ENCODE data around the gene SLC15A1. TPM values are rescaled to one million over a fixed set of nuclear protein-coding genes. Genes with fewer than 3 reads are reported as not detected.

SLC15A1 gene
- total and polyA plus RNA-seq, 7 experiments from 2014 or later, result not detected

- no peak for ATAC-seq
- CTCF ChIA-PET, result interaction anchor here (1.0 kb wide), 1 partner anchor 22 kb away, joined by 3 read pairs; no protein-coding TSS in a partner anchor
Measured at GRCh38 chr13:98675066-98675465, 77.4 kb downstream of the SLC15A1 start.

GRCh38 chr13:98672947-98673613, 79.4 kb downstream of the SLC15A1 start:
- H3K36me3 Mint-ChIP-seq, result no peaks in the 10 kb centered on the region
- H3K27ac ChIP-seq (ENCODE audit: low read depth, low read length), result no peak overlapping the region
- ChIA-PET CTCF (interaction anchor here (0.8 to 1.0 kb wide), 2 partner anchors 19 to 228 kb away, joined by 3 to 4 read pairs; no protein-coding TSS in a partner anchor), POLR2A (no interaction called here)
- peaks cover 0 to 11% (median 0%) of the 10 kb centered on the region in 5 donors for H3K27me3 Mint-ChIP-seq
- intact Hi-C loops (cut with micrococcal nuclease), result loop anchor here (1.0 to 5.0 kb wide), 7 partner anchors 20 to 818 kb away; no protein-coding TSS in a partner anchor
- H3K4me3 Mint-ChIP-seq, result no peak overlapping the region
- ATAC-seq, result peak; percentile 79
- H3K4me3 ChIP-seq (ENCODE audit: low read length), result no peak overlapping the region
- no peak overlapping the region for H3K27ac Mint-ChIP-seq
- DNase-seq, result peak in 8 of 9 donors; percentile 16 to 57 (median 40)
- peaks cover 0 to 8% (median 0%) of the 10 kb centered on the region in 7 donors for H3K4me1 Mint-ChIP-seq
- no peaks in the 10 kb centered on the region for H3K36me3 ChIP-seq (ENCODE audit: control insufficient read depth in 2 of 3, insufficient read depth in 3 of 3, low read length in 3 of 3)
- no peaks in the 10 kb centered on the region for H3K9me3 Mint-ChIP-seq
- H3K4me1 ChIP-seq (ENCODE audit: control insufficient read depth in 2 of 2, insufficient read depth in 2 of 2, low read length in 2 of 2), result no peaks in the 10 kb centered on the region
- H3K9me3 ChIP-seq (ENCODE audit: control insufficient read depth in 2 of 3, low read length in 3 of 3), result no peaks in the 10 kb centered on the region
- H3K27me3 ChIP-seq (ENCODE audit: control insufficient read depth in 2 of 2, insufficient read depth in 2 of 2, low read length in 2 of 2), result no peaks in the 10 kb centered on the region

More at GRCh38 chr13:98675066-98675465, 77.4 kb downstream of the SLC15A1 start:
- H3K27ac ChIP-seq (ENCODE audit: low read depth, low read length), result no peak overlapping the region
- Mint-ChIP-seq H3K27ac (no peak overlapping the region), H3K4me1 (peaks cover 0 to 8% (median 0%) of the 10 kb centered on the region in 7 donors), H3K27me3 (peaks cover 0 to 7% (median 0%) of the 10 kb centered on the region in 5 donors), H3K4me3 (no peak overlapping the region), H3K36me3 (no peaks in the 10 kb centered on the region), H3K9me3 (no peaks in the 10 kb centered on the region)
- POLR2A ChIA-PET, result no interaction called here
- DNase-seq, result no peak
- H3K4me1 ChIP-seq (ENCODE audit: control insufficient read depth in 2 of 2, insufficient read depth in 2 of 2, low read length in 2 of 2), result no peaks in the 10 kb centered on the region
- no peaks in the 10 kb centered on the region for H3K36me3 ChIP-seq (ENCODE audit: control insufficient read depth in 2 of 3, insufficient read depth in 3 of 3, low read length in 3 of 3)
- no peaks in the 10 kb centered on the region for H3K9me3 ChIP-seq (ENCODE audit: control insufficient read depth in 2 of 3, low read length in 3 of 3)
- no peaks in the 10 kb centered on the region for H3K27me3 ChIP-seq (ENCODE audit: control insufficient read depth in 2 of 2, insufficient read depth in 2 of 2, low read length in 2 of 2)
- intact Hi-C loops (cut with micrococcal nuclease), result no loop called here
- H3K4me3 ChIP-seq (ENCODE audit: low read length), result no peak overlapping the region

- Histone ChIP-seq H3K4me1 (ENCODE audit: control insufficient read depth in 2 of 2, insufficient read depth in 2 of 2, low read length in 2 of 2) (no peaks in the 10 kb centered on the region), H3K9me3 (ENCODE audit: control insufficient read depth in 2 of 3, low read length in 3 of 3) (no peaks in the 10 kb centered on the region), H3K4me3 (ENCODE audit: low read length) (no peak overlapping the region), H3K36me3 (ENCODE audit: control insufficient read depth in 2 of 3, insufficient read depth in 3 of 3, low read length in 3 of 3) (no peaks in the 10 kb centered on the region), H3K27me3 (ENCODE audit: control insufficient read depth in 2 of 2, insufficient read depth in 2 of 2, low read length in 2 of 2) (no peaks in the 10 kb centered on the region), H3K27ac (ENCODE audit: low read depth, low read length) (no peak overlapping the region)
- Mint-ChIP-seq H3K27ac (no peak overlapping the region), H3K4me3 (no peak overlapping the region), H3K27me3 (peaks cover 0 to 31% (median 0%) of the 10 kb centered on the region in 5 donors), H3K9me3 (no peaks in the 10 kb centered on the region), H3K4me1 (peaks cover 4 to 13% (median 10%) of the 10 kb centered on the region in 7 donors), H3K36me3 (no peaks in the 10 kb centered on the region)
- DNase-seq (no peak), ATAC-seq (no peak)
- intact Hi-C loops (cut with micrococcal nuclease), result no loop called here
- CTCF ChIA-PET, result interaction anchor here (1.8 kb wide), 1 partner anchor 15 kb away, joined by 4 read pairs; no protein-coding TSS in a partner anchor
- POLR2A ChIA-PET, result no interaction called here
Measured at GRCh38 chr13:98668155-98668554, 84.3 kb downstream of the SLC15A1 start.

- Mint-ChIP-seq H3K4me1 (peaks cover 4 to 10% (median 7%) of the 10 kb centered on the region in 7 donors), H3K27ac (no peak overlapping the region), H3K4me3 (no peak overlapping the region), H3K36me3 (no peaks in the 10 kb centered on the region), H3K9me3 (no peaks in the 10 kb centered on the region), H3K27me3 (peaks cover 0 to 26% (median 0%) of the 10 kb centered on the region in 5 donors)
- Histone ChIP-seq H3K36me3 (ENCODE audit: control insufficient read depth in 2 of 3, insufficient read depth in 3 of 3, low read length in 3 of 3) (no peaks in the 10 kb centered on the region), H3K4me1 (ENCODE audit: control insufficient read depth in 2 of 2, insufficient read depth in 2 of 2, low read length in 2 of 2) (no peaks in the 10 kb centered on the region), H3K4me3 (ENCODE audit: low read length) (no peak overlapping the region), H3K9me3 (ENCODE audit: control insufficient read depth in 2 of 3, low read length in 3 of 3) (no peaks in the 10 kb centered on the region), H3K27me3 (ENCODE audit: control insufficient read depth in 2 of 2, insufficient read depth in 2 of 2, low read length in 2 of 2) (no peaks in the 10 kb centered on the region), H3K27ac (ENCODE audit: low read depth, low read length) (no peak overlapping the region)
- peak in 1 of 9 donors; percentile 9 for DNase-seq
- ChIA-PET CTCF (interaction anchor here (1.6 kb wide), 1 partner anchor 12 kb away, joined by 6 read pairs; no protein-coding TSS in a partner anchor), POLR2A (no interaction called here)
- intact Hi-C loops (cut with micrococcal nuclease), result no loop called here
- no peak for ATAC-seq
Measured at GRCh38 chr13:98665638-98665995, 86.9 kb downstream of the SLC15A1 start.

- DNase-seq, result no peak
- POLR2A ChIA-PET, result no interaction called here
- peaks cover 4 to 10% (median 7%) of the 10 kb centered on the region in 7 donors for H3K4me1 Mint-ChIP-seq
- Histone ChIP-seq H3K36me3 (ENCODE audit: control insufficient read depth in 2 of 3, insufficient read depth in 3 of 3, low read length in 3 of 3) (no peaks in the 10 kb centered on the region), H3K4me3 (ENCODE audit: low read length) (no peak overlapping the region), H3K4me1 (ENCODE audit: control insufficient read depth in 2 of 2, insufficient read depth in 2 of 2, low read length in 2 of 2) (no peaks in the 10 kb centered on the region), H3K9me3 (ENCODE audit: control insufficient read depth in 2 of 3, low read length in 3 of 3) (no peaks in the 10 kb centered on the region), H3K27ac (ENCODE audit: low read depth, low read length) (no peak overlapping the region), H3K27me3 (ENCODE audit: control insufficient read depth in 2 of 2, insufficient read depth in 2 of 2, low read length in 2 of 2) (no peaks in the 10 kb centered on the region)
- peaks cover 0 to 24% (median 0%) of the 10 kb centered on the region in 5 donors for H3K27me3 Mint-ChIP-seq
- H3K9me3 Mint-ChIP-seq, result no peaks in the 10 kb centered on the region
- H3K27ac Mint-ChIP-seq, result no peak overlapping the region
- ATAC-seq, result no peak
- no peaks in the 10 kb centered on the region for H3K36me3 Mint-ChIP-seq
- intact Hi-C loops (cut with micrococcal nuclease), result no loop called here
- H3K4me3 Mint-ChIP-seq, result no peak overlapping the region
- CTCF ChIA-PET, result interaction anchor here (1.6 kb wide), 1 partner anchor 12 kb away, joined by 6 read pairs; no protein-coding TSS in a partner anchor
Measured at GRCh38 chr13:98664924-98665637, 87.4 kb downstream of the SLC15A1 start.

GRCh38 chr13:98664510-98664909, 88.0 kb downstream of the SLC15A1 start:
- POLR2A ChIA-PET, result no interaction called here
- H3K27me3 Mint-ChIP-seq, result peaks cover 0 to 24% (median 0%) of the 10 kb centered on the region in 5 donors
- H3K27ac ChIP-seq (ENCODE audit: low read depth, low read length), result no peak overlapping the region
- no peaks in the 10 kb centered on the region for H3K36me3 Mint-ChIP-seq
- ATAC-seq, result no peak
- intact Hi-C loops (cut with micrococcal nuclease), result no loop called here
- H3K4me1 Mint-ChIP-seq, result peaks cover 4 to 10% (median 7%) of the 10 kb centered on the region in 7 donors
- peak overlapping the region in 1 of 10 donors; percentile 7 for H3K4me3 Mint-ChIP-seq
- no peaks in the 10 kb centered on the region for H3K4me1 ChIP-seq (ENCODE audit: control insufficient read depth in 2 of 2, insufficient read depth in 2 of 2, low read length in 2 of 2)
- H3K27me3 ChIP-seq (ENCODE audit: control insufficient read depth in 2 of 2, insufficient read depth in 2 of 2, low read length in 2 of 2), result no peaks in the 10 kb centered on the region
- H3K27ac Mint-ChIP-seq, result no peak overlapping the region
- no peaks in the 10 kb centered on the region for H3K36me3 ChIP-seq (ENCODE audit: control insufficient read depth in 2 of 3, insufficient read depth in 3 of 3, low read length in 3 of 3)
- no peak for DNase-seq
- no peak overlapping the region for H3K4me3 ChIP-seq (ENCODE audit: low read length)
- CTCF ChIA-PET, result no interaction called here
- no peaks in the 10 kb centered on the region for H3K9me3 ChIP-seq (ENCODE audit: control insufficient read depth in 2 of 3, low read length in 3 of 3)
- no peaks in the 10 kb centered on the region for H3K9me3 Mint-ChIP-seq

Data from naive thymus-derived CD4-positive, alpha-beta T cell (primary cell).